SK-N-SH (cell line): ENCODE data around the gene SMARCD2. TPM values are rescaled to one million over a fixed set of nuclear protein-coding genes. Genes with fewer than 3 reads are reported as not detected.
A peak's percentile ranks its signal among the peaks of the same experiment; 100 is the strongest.

Source experiments
- CTCF ChIA-PET: fragments of 300-600, 350-600 bp; formaldehyde crosslinking; extraction: SDS; loops from one replicate; lab custom pipeline; 2021; lab: Yijun Ruan, JAX
- POLR2A ChIA-PET: fragments of 350-600 bp; sonication (Branson Sonifier 250); formaldehyde crosslinking; extraction: SDS; loops from one replicate; lab custom pipeline; 2020; ENCODE audit warnings: antibody characterized with exemption, inconsistent platforms; lab: Yijun Ruan, JAX
- DNase-seq: peaks from one replicate; pipeline ENCODE4 v3.0.0; 2012
- H2AFZ ChIP-seq: fragments of 200-600 bp; sonication (generic); 2 replicates; pipeline ENCODE4 v1.8.1; 2016; ENCODE audit warnings: antibody characterized with exemption, mild to moderate bottlenecking, low read depth
- H3F3A ChIP-seq: fragments of 200-600 bp; sonication (generic); replicated peaks from 2 replicates; pipeline ENCODE3; 2016; ENCODE audit warnings: antibody characterized with exemption, mild to moderate bottlenecking; ENCODE audit not compliant: insufficient read depth
- H3K27ac ChIP-seq, 2 experiments: fragments of 200-500 bp in 1 of 2; fragments of 200-600 bp in 1 of 2; sonication (Bioruptor generic) in 1 of 2; sonication (generic), shearing (Covaris generic) in 1 of 2; 2 replicates each; pipeline versions ENCODE4 v1.5.1 to v1.6.1; 2014 to 2016; ENCODE audit warnings: low read depth in 2 of 2, inconsistent platforms in 1 of 2, low read length in 1 of 2, mild to moderate bottlenecking in 1 of 2, mixed read lengths in 1 of 2
- H3K27me3 ChIP-seq: fragments of 200-600 bp; sonication (generic), shearing (Covaris generic); 2 replicates; pipeline ENCODE4 v1.6.1; 2016; ENCODE audit warnings: mixed run types; ENCODE audit not compliant: insufficient read depth
- H3K36me3 ChIP-seq, 2 experiments: fragments of 200-500 bp in 1 of 2; fragments of 200-600 bp in 1 of 2; sonication (Bioruptor generic) in 1 of 2; sonication (generic) in 1 of 2; replicated peaks in 1 of 2; 2 replicates each; pipeline versions ENCODE3 to v1.5.1; 2014 to 2016; ENCODE audit warnings: low read length in 1 of 2, mild to moderate bottlenecking in 1 of 2; ENCODE audit not compliant: insufficient read depth in 2 of 2, control insufficient read depth in 1 of 2
- H3K4me1 ChIP-seq, 2 experiments: fragments of 200-500 bp in 1 of 2; fragments of 200-600 bp in 1 of 2; sonication (Bioruptor generic) in 1 of 2; sonication (generic), shearing (Covaris generic) in 1 of 2; 2 replicates each; pipeline versions ENCODE4 v1.5.1 to v1.6.1; 2014 to 2016; ENCODE audit warnings: low read depth in 1 of 2, low read length in 1 of 2, mixed run types in 1 of 2; ENCODE audit not compliant: insufficient read depth in 2 of 2, control insufficient read depth in 1 of 2
- H3K4me2 ChIP-seq: fragments of 200-600 bp; sonication (generic), shearing (Covaris generic); 2 replicates; pipeline ENCODE4 v1.6.1; 2017; ENCODE audit warnings: mixed run types
- H3K4me3 ChIP-seq, 2 experiments: fragments of 200-500 bp in 1 of 2; fragments of 200-600 bp in 1 of 2; sonication (Bioruptor generic) in 1 of 2; sonication (generic), shearing (Covaris generic) in 1 of 2; 2 replicates each; pipeline versions ENCODE4 v1.5.1 to v1.8.1; 2014 to 2016; ENCODE audit warnings: low read depth in 2 of 2, inconsistent platforms in 1 of 2, low read length in 1 of 2, mild to moderate bottlenecking in 1 of 2, mixed read lengths in 1 of 2, moderate library complexity in 1 of 2
- H3K79me2 ChIP-seq: fragments of 200-600 bp; sonication (generic); 2 replicates; pipeline ENCODE4 v1.8.1; 2017; ENCODE audit warnings: mild to moderate bottlenecking; ENCODE audit not compliant: insufficient read depth
- H3K9ac ChIP-seq: fragments of 200-600 bp; sonication (generic); 2 replicates; pipeline ENCODE4 v1.6.1; 2017; ENCODE audit warnings: mixed run types
- H3K9me2 ChIP-seq: fragments of 200-600 bp; sonication (generic); 2 replicates; pipeline ENCODE4 v1.6.1; 2017; ENCODE audit warnings: mixed run types
- H3K9me3 ChIP-seq: fragments of 200-600 bp; sonication (generic); 2 replicates; pipeline ENCODE4 v1.6.1; 2017; ENCODE audit warnings: mixed run types, mild to moderate bottlenecking, moderate library complexity
- H4K20me1 ChIP-seq: fragments of 200-600 bp; sonication (generic); 2 replicates; pipeline ENCODE4 v1.6.1; 2017; ENCODE audit warnings: mild to moderate bottlenecking, mixed run types; ENCODE audit not compliant: insufficient read depth
- CHD2 ChIP-seq: fragments of 150-350 bp; IDR thresholded peaks from 2 replicates; pipeline ENCODE4 v1.6.1; 2018; ENCODE audit warnings: low read length; ENCODE audit not compliant: partially characterized antibody
- EZH2phosphoT487 ChIP-seq: fragments of 200-600 bp; sonication (generic); IDR thresholded peaks from 2 replicates; pipeline ENCODE4 v1.6.1; 2017; ENCODE audit warnings: low read depth, mixed run types, mild to moderate bottlenecking, antibody characterized with exemption, moderate library complexity, borderline replicate concordance
- GATA2 ChIP-seq: sonication (generic); formaldehyde crosslinking; IDR thresholded peaks from 2 replicates; pipeline ENCODE4 v1.5.0; 2020; ENCODE audit warnings: mild to moderate bottlenecking, missing genetic modification reagents
- MXI1 ChIP-seq: IDR thresholded peaks from 2 replicates; pipeline ENCODE4 v1.6.1; 2012; ENCODE audit warnings: mild to moderate bottlenecking, low read depth, low read length, improper control_type of control experiment
- RAD21 ChIP-seq: IDR thresholded peaks from 2 replicates; pipeline ENCODE4 v1.6.1; 2012; ENCODE audit warnings: mild to moderate bottlenecking, low read length
- YY1 ChIP-seq: IDR thresholded peaks from 2 replicates; pipeline ENCODE4 v1.4.0; 2012; ENCODE audit warnings: low read depth, mild to moderate bottlenecking
- WGBS: methylation state at CpG from one replicate; pipeline ENCODE4 v1.1.6; 2017; ENCODE audit warnings: low lambda C conversion rate; 5-methylcytosine and 5-hydroxymethylcytosine counted together
- polyA plus RNA-seq, 3 experiments: library from polyadenylated mRNA; depleted of rRNA; stranded (reverse); fragments of >200 nt; gene quantifications; 2 replicates each; pipeline ENCODE4 v1.2.3, GENCODE V29; 2012
- TF ChIP-seq, protein P1 (sequence below): fragments of 150-350 bp; IDR thresholded peaks from 2 replicates; pipeline ENCODE4 v1.6.1; 2017; ENCODE audit warnings: antibody characterized with exemption, low read length, low read depth, borderline replicate concordance
- TF ChIP-seq, protein P2 (sequence below): IDR thresholded peaks from 2 replicates; pipeline ENCODE4; 2012

Gene SMARCD2
- polyA plus RNA-seq, 1 of the 3 experiments (the other 2 are of a cell fraction), result 89.1 TPM

DNA sequence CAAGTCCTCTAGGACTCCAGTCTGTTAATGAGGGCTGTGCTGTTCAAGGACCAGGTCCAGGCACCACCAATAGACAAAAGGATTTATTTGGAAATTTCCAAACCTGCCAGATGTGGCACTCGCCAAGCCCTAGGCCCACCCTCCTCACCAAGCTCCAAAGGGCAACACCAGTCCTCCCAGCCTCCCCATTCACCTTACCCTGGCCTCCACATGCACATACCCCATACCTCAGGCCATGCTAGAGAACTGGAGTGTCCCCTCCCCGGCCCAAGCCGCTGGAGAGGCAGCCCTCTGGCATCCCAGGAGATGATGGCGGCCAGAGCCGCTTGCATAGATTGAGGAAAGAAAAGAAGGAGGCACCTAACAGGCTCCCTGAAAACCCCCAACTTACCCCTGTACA is 10.5 kb downstream of the SMARCD2 start:
- H3K79me2 ChIP-seq, result peaks cover 44% of the 10 kb centered on the region
- DNase-seq, result no peak
- H4K20me1 ChIP-seq, result peaks cover 12% of the 10 kb centered on the region
- H3K4me3 ChIP-seq, result no peak overlapping the region
- H3K27me3 ChIP-seq, result no peaks in the 10 kb centered on the region
- no peak overlapping the region for H3K4me2 ChIP-seq
- H3F3A ChIP-seq, result peaks cover 30% of the 10 kb centered on the region
- H3K9ac ChIP-seq, result no peak overlapping the region
- POLR2A ChIA-PET, result interaction anchor here (1.1 to 9.1 kb wide), 2 partner anchors 9 to 138 kb away, joined by 3 to 108 read pairs; partner anchors contain the start of gene SMARCD2
- peaks cover 72 to 80% of the 10 kb centered on the region in 2 experiments for H3K36me3 ChIP-seq
- no peak overlapping the region for H3K27ac ChIP-seq
- no peaks in the 10 kb centered on the region for H3K9me3 ChIP-seq
- H3K9me2 ChIP-seq, result no peaks in the 10 kb centered on the region
- H3K4me1 ChIP-seq, result peaks cover 3 to 26% of the 10 kb centered on the region in 2 experiments; a peak in 2 of 4 replicates
- CTCF ChIA-PET, result interaction anchor here (0.5 to 7.4 kb wide), 5 partner anchors 8 to 198 kb away, joined by 3 to 96 read pairs (median 3); partner anchors contain the start of gene SMARCD2
- WGBS, result 99% methylated on average over 5 of the region's 5 CpGs
- TF ChIP-seq GATA2 (CRISPR knock-in tag), result no peak
- no peak for TF ChIP-seq YY1
- TF ChIP-seq, protein P1, sequence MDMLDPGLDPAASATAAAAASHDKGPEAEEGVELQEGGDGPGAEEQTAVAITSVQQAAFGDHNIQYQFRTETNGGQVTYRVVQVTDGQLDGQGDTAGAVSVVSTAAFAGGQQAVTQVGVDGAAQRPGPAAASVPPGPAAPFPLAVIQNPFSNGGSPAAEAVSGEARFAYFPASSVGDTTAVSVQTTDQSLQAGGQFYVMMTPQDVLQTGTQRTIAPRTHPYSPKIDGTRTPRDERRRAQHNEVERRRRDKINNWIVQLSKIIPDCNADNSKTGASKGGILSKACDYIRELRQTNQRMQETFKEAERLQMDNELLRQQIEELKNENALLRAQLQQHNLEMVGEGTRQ, result no peak
- no peak for TF ChIP-seq EZH2phosphoT487
- TF ChIP-seq RAD21, result no peak
- TF ChIP-seq, protein P2, sequence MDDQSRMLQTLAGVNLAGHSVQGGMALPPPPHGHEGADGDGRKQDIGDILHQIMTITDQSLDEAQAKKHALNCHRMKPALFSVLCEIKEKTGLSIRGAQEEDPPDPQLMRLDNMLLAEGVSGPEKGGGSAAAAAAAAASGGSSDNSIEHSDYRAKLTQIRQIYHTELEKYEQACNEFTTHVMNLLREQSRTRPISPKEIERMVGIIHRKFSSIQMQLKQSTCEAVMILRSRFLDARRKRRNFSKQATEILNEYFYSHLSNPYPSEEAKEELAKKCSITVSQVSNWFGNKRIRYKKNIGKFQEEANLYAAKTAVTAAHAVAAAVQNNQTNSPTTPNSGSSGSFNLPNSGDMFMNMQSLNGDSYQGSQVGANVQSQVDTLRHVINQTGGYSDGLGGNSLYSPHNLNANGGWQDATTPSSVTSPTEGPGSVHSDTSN, result no peak
- H2AFZ ChIP-seq, result no peak overlapping the region

DNA sequence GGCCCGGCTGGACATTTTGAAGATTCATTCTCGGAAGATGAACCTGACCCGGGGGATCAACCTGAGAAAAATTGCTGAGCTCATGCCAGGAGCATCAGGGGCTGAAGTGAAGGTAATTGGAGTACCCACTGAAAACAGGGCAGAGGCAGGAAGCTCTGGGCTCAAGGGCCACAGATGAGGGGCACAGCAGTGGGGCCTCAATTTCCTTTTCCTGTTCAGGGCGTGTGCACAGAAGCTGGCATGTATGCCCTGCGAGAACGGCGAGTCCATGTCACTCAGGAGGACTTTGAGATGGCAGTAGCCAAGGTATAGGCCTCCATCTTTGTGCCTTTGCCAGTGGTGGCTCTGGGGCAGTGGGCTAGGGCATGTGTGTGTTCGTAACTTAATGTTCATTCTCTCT is 11.0 kb downstream of the SMARCD2 start:
- Histone ChIP-seq H3K27me3 (no peaks in the 10 kb centered on the region), H3K4me2 (no peak overlapping the region), H3K4me1 (peaks cover 3 to 26% of the 10 kb centered on the region in 2 experiments; a peak in 2 of 4 replicates), H3K9ac (no peak overlapping the region), H3K9me2 (no peaks in the 10 kb centered on the region), H3K4me3 (no peak overlapping the region), H2AFZ (no peak overlapping the region), H3K79me2 (peaks cover 42% of the 10 kb centered on the region), H3K27ac (no peak overlapping the region), H4K20me1 (peaks cover 12% of the 10 kb centered on the region; the same call in 1 of the 2 replicates), H3K36me3 (peaks cover 67 to 75% of the 10 kb centered on the region in 2 experiments), H3K9me3 (no peaks in the 10 kb centered on the region), H3F3A (peaks cover 33% of the 10 kb centered on the region)
- ChIA-PET POLR2A (interaction anchor here (1.1 to 9.1 kb wide), 2 partner anchors 10 to 137 kb away, joined by 3 to 108 read pairs; partner anchors contain the start of gene SMARCD2), CTCF (interaction anchor here (0.5 to 7.4 kb wide), 5 partner anchors 9 to 198 kb away, joined by 3 to 96 read pairs (median 3); partner anchors contain the start of gene SMARCD2)
- 95% methylated on average over 8 of the region's 8 CpGs for WGBS
- TF ChIP-seq MXI1, result no peak
- TF ChIP-seq CHD2, result peak; percentile 18
- DNase-seq, result no peak
